ENCODE results near the gene SH2D3A.

The SH2D3A gene

DNA sequence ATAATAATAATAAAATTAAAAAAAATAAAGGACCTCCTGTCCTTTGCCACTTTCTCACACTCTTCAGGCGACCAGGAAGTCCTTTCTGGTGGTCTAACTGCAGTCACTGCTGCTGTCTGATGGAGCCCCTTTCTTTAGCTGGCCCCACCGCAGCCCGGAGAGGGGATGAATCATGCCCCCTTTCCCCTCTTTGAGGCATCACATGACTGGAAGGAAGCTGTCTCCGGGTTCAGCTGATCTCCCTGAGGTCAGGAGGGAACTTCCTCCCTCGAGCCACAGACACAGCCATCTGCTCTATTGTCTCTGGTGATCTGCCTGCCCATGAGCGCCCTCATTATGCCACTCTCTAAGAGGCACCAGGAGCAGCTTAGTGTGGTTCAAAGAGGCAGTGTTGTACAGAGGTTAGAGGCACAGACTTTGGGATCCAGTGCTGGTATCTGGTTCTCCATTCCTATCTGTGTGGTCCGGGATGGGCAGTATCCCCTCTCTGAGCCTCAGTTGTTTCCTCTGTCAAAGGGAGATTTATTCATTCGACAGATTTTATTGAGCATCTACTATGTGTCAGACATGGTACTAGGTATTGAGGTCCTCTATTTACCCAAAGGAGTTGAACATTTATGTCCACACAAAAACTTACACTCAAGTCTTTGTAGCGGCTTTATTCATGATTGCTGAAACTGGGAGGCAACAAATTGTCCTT lies 35.3 kb upstream of the SH2D3A start:
- TF ChIP-seq TAF1 (IDR thresholded peaks at IDR 0.05; ENCODE audit: borderline replicate concordance, insufficient read depth, low read length), result no peak
- TF ChIP-seq, protein P1, sequence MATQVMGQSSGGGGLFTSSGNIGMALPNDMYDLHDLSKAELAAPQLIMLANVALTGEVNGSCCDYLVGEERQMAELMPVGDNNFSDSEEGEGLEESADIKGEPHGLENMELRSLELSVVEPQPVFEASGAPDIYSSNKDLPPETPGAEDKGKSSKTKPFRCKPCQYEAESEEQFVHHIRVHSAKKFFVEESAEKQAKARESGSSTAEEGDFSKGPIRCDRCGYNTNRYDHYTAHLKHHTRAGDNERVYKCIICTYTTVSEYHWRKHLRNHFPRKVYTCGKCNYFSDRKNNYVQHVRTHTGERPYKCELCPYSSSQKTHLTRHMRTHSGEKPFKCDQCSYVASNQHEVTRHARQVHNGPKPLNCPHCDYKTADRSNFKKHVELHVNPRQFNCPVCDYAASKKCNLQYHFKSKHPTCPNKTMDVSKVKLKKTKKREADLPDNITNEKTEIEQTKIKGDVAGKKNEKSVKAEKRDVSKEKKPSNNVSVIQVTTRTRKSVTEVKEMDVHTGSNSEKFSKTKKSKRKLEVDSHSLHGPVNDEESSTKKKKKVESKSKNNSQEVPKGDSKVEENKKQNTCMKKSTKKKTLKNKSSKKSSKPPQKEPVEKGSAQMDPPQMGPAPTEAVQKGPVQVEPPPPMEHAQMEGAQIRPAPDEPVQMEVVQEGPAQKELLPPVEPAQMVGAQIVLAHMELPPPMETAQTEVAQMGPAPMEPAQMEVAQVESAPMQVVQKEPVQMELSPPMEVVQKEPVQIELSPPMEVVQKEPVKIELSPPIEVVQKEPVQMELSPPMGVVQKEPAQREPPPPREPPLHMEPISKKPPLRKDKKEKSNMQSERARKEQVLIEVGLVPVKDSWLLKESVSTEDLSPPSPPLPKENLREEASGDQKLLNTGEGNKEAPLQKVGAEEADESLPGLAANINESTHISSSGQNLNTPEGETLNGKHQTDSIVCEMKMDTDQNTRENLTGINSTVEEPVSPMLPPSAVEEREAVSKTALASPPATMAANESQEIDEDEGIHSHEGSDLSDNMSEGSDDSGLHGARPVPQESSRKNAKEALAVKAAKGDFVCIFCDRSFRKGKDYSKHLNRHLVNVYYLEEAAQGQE (IDR thresholded peaks at IDR 0.05; ENCODE audit: insufficient read depth in 1 of 2, low read depth in 2 of 2, low read length in 2 of 2), result no peak
- TF ChIP-seq FOXP2 (optimal IDR thresholded peaks at IDR 0.05; ENCODE audit: borderline replicate concordance, extremely low read depth, extremely low read length, insufficient read depth), result no peak
- no peak for TF ChIP-seq SIN3A (IDR thresholded peaks at IDR 0.05; ENCODE audit: borderline replicate concordance, insufficient read depth, low read length)
- no peak for TF ChIP-seq POLR2AphosphoS5 (IDR thresholded peaks at IDR 0.05; ENCODE audit: low read depth, low read length)

DNA sequence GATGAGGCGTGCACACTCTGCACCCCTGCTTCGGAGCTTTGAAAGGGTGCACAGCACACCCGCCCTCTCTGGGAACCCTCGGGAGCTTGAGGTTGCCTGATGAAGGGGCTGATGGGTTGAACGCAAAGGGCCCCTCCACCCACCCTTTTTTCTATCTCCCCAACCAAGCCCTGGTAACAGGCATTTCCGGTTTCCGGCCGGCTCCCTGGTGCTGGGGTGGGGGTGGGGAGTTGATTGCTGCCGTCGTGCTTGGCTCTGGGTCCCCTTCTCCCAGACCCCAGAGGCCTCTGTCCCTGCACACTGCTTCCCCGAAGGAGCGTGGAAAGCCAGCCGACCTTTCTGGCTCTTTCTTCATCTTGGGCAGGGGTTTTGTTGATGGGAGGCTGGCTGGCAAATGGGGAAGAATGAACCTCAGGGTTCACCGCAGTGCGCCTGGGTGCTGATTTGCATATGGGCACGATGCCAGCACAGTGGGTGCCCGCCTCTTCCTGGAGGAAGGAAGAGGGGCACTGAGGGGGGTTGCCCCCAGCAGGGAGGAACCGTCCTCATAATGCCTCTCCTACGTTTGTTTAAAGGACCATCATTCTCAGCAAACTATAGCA lies 34.4 kb upstream of the SH2D3A start:
- TF ChIP-seq TAF1 (IDR thresholded peaks at IDR 0.05; ENCODE audit: borderline replicate concordance, insufficient read depth, low read length), result no peak
- TF ChIP-seq SIN3A (IDR thresholded peaks at IDR 0.05; ENCODE audit: borderline replicate concordance, insufficient read depth, low read length), result no peak
- TF ChIP-seq, protein P1 (IDR thresholded peaks at IDR 0.05; ENCODE audit: insufficient read depth in 1 of 2, low read depth in 2 of 2, low read length in 2 of 2), result no peak
- no peak for TF ChIP-seq FOXP2 (optimal IDR thresholded peaks at IDR 0.05; ENCODE audit: borderline replicate concordance, extremely low read depth, extremely low read length, insufficient read depth)
- no peak for TF ChIP-seq POLR2AphosphoS5 (IDR thresholded peaks at IDR 0.05; ENCODE audit: low read depth, low read length)

DNA sequence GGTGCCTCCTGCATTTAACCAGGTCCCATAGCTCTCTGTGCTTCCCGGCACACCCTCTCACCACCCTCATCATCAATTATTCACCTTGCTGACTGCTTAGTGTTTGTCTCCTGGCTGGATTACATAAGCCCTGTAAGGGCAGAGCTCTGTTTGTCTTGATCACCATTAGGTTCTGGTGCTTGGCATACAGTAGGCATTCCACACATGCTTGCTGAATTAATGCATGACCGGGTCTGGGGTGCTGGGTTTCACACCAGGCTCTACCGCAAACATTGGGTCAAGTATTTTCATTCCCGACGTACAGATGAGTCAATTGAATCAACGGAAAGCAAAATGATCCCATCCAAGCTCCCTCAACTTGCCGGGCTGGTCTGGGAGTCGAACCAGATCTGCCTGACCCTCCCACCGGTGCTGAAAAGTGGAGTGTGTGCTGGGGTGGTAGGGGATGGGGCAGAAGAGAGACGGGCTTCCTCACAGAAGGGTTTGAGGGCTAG lies 33.8 kb upstream of the SH2D3A start:
- TF ChIP-seq TAF1 (IDR thresholded peaks at IDR 0.05; ENCODE audit: borderline replicate concordance, insufficient read depth, low read length) (no peak), POLR2AphosphoS5 (IDR thresholded peaks at IDR 0.05; ENCODE audit: low read depth, low read length) (no peak), FOXP2 (optimal IDR thresholded peaks at IDR 0.05; ENCODE audit: borderline replicate concordance, extremely low read depth, extremely low read length, insufficient read depth) (no peak), SIN3A (IDR thresholded peaks at IDR 0.05; ENCODE audit: borderline replicate concordance, insufficient read depth, low read length) (no peak)
- TF ChIP-seq, protein P1 (IDR thresholded peaks at IDR 0.05; ENCODE audit: insufficient read depth in 1 of 2, low read depth in 2 of 2, low read length in 2 of 2), result no peak

DNA sequence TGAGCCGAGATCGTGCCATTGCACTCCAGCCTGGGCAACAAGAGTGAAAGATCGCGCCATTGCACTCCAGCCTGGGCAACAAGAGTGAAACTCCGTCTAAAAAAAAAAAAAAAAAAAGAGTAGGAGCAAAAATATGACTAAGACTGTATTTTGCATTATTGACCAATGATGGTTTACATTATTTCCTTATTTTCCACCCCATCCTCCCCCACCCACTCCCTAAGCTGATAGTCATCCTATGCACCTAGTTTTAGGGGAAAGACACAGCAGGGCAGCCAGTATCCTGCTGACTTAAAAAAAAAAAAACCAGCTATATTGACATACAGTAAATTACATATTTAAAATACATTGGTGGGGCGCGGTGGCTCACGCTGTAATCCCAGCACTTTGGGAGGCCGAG lies 30.4 kb upstream of the SH2D3A start:
- TF ChIP-seq, protein P1 (IDR thresholded peaks at IDR 0.05; ENCODE audit: insufficient read depth in 1 of 2, low read depth in 2 of 2, low read length in 2 of 2), result no peak
- TF ChIP-seq POLR2AphosphoS5 (IDR thresholded peaks at IDR 0.05; ENCODE audit: low read depth, low read length), result no peak
- no peak for TF ChIP-seq TAF1 (IDR thresholded peaks at IDR 0.05; ENCODE audit: borderline replicate concordance, insufficient read depth, low read length)
- TF ChIP-seq SIN3A (IDR thresholded peaks at IDR 0.05; ENCODE audit: borderline replicate concordance, insufficient read depth, low read length), result no peak
- TF ChIP-seq FOXP2 (optimal IDR thresholded peaks at IDR 0.05; ENCODE audit: borderline replicate concordance, extremely low read depth, extremely low read length, insufficient read depth), result no peak

All from PFSK-1 (cell line).